ENCODE results near the gene MICAL3. TPM values are rescaled to one million over a fixed set of nuclear protein-coding genes. Genes with fewer than 3 reads are reported as not detected.

Gene MICAL3
- total RNA-seq, 1 experiment from 2014 or later, result 47.1 TPM

DNA sequence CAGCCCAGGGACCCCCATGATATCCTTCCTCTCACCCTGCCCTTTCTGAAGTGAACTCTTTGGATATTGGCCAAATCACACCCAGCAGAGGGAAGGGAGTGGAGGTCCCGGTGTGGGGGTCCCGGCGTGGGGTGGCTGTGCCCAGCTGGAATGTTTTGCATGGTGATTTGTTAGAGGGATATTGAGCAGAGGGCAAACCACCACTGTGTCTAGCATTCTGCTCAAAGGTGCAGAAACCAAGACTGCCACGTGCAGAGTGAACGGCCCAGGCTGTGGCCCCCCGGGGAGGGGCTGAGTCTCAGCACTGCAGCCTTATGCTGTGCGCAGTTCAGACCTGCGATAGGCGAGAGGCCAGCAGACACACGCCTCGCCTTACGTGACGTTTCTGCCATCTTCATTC is 242.2 kb downstream of the MICAL3 start:
- ChIA-PET POLR2A (no interaction called here), CTCF (interaction anchor here (1.4 kb wide), 1 partner anchor 39 kb away, joined by 4 read pairs; no protein-coding TSS in a partner anchor)
- Histone ChIP-seq H3K27me3 (ENCODE audit: control insufficient read depth, insufficient read depth, low read length) (no peaks in the 10 kb centered on the region), H3K36me3 (ENCODE audit: control insufficient read depth, insufficient read depth, low read length) (no peaks in the 10 kb centered on the region), H3K4me3 (ENCODE audit: low read depth in 2 of 2, low read length in 2 of 2) (no peak overlapping the region), H3K9me3 (ENCODE audit: control insufficient read depth, insufficient read depth, low read depth, low read length) (no peaks in the 10 kb centered on the region), H3K4me1 (ENCODE audit: control insufficient read depth, insufficient read depth, low read length) (peaks cover 14% of the 10 kb centered on the region), H3K27ac (ENCODE audit: low read length) (no peak overlapping the region)
- no peak for TF ChIP-seq CTCF (IDR thresholded peaks at IDR 0.05)
- no peak for TF ChIP-seq TCF7L2 (IDR thresholded peaks at IDR 0.05; ENCODE audit: low read depth, low read length)
- no peak for TF ChIP-seq SIN3A (IDR thresholded peaks at IDR 0.05; ENCODE audit: borderline replicate concordance, insufficient read depth, low read depth, low read length)
- no peak for TF ChIP-seq POLR2AphosphoS5 (IDR thresholded peaks at IDR 0.05; ENCODE audit: low read depth, low read length)
- TF ChIP-seq REST (IDR thresholded peaks at IDR 0.05; ENCODE audit: insufficient read depth in 1 of 2, low read depth in 2 of 2, low read length in 1 of 2), result no peak
- in situ Hi-C loops (cut with HindIII; ENCODE audit: low pct_unique_long_range_greater_than_20kb, low sequenced_read_pairs) (no loop called here), intact Hi-C loops (cut with micrococcal nuclease; ENCODE audit: unreplicated experiment) (loop anchor here (5.0 kb wide), 1 partner anchor 40 kb away; no protein-coding TSS in a partner anchor)
- ATAC-seq, result no peak
- BruUV-seq (replicated peaks), result no TSS peak
- no peak for DNase-seq (ENCODE audit: low read depth, low spot score)

DNA sequence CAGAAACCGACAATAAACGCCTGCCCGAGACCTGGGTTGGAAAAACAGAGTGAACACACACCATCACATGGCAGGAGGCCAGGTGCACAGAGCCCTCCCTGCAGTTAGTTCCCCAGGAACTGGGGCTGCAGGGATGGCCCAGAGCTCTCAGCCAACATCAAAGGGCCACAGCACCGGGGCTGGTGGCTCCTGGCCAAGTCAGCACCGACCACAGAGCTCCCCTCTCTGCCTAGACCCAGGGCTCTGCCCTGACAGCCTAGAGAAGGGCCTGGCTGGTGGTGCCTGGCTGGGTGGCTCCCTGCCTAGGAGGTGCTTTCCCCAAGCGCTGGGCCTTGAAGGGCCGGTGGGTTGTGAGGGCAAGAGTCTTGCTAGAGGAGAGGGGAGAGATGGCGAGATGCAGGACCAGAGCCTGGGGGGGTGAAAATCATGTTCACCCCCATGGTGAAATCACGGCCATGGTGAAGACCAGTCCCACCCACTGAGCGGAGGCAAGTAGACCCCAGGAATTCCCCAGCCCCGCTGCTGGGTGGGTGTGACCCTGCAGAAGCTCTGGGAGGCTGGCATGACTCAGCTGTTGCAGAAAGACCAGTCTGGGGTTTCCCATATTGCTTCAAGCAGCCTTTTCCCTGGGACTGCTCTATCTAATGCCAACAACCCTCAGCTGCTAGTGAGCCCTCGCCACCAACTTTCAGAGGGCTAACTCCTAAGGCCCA is 242.9 kb downstream of the MICAL3 start:
- Histone ChIP-seq H3K9me3 (ENCODE audit: control insufficient read depth, insufficient read depth, low read depth, low read length) (no peaks in the 10 kb centered on the region), H3K36me3 (ENCODE audit: control insufficient read depth, insufficient read depth, low read length) (no peaks in the 10 kb centered on the region), H3K27ac (ENCODE audit: low read length) (peak overlapping the region; percentile 29; the same call in 1 of the 2 replicates), H3K4me3 (ENCODE audit: low read depth in 2 of 2, low read length in 2 of 2) (no peak overlapping the region), H3K4me1 (ENCODE audit: control insufficient read depth, insufficient read depth, low read length) (peaks cover 15% of the 10 kb centered on the region), H3K27me3 (ENCODE audit: control insufficient read depth, insufficient read depth, low read length) (no peaks in the 10 kb centered on the region)
- ChIA-PET CTCF (interaction anchor here (1.4 kb wide), 1 partner anchor 38 kb away, joined by 4 read pairs; no protein-coding TSS in a partner anchor), POLR2A (interaction anchor here (0.6 kb wide), 1 partner anchor 94 kb away, joined by 3 read pairs; no protein-coding TSS in a partner anchor)
- intact Hi-C loops (cut with micrococcal nuclease; ENCODE audit: unreplicated experiment) (loop anchor here (5.0 kb wide), 1 partner anchor 39 kb away; no protein-coding TSS in a partner anchor), in situ Hi-C loops (cut with HindIII; ENCODE audit: low pct_unique_long_range_greater_than_20kb, low sequenced_read_pairs) (no loop called here)
- ATAC-seq, result peak; percentile 46; the same call in 1 of the 2 replicates
- TF ChIP-seq TCF7L2 (IDR thresholded peaks at IDR 0.05; ENCODE audit: low read depth, low read length) (peak; percentile 80), REST (IDR thresholded peaks at IDR 0.05; ENCODE audit: insufficient read depth in 1 of 2, low read depth in 2 of 2, low read length in 1 of 2) (no peak)
- no TSS peak for BruUV-seq (replicated peaks)
- DNase-seq (ENCODE audit: low read depth, low spot score), result no peak

All from Panc1 (cell line).